ENCODE data around the gene SYNGR4. TPM values are rescaled to one million over a fixed set of nuclear protein-coding genes. Genes with fewer than 3 reads are reported as not detected.
"Not testable (repeated sequence)": the region's sequence is repeated elsewhere in the genome, so short reads cannot be mapped to it uniquely, and the experiment has no call there.

The SYNGR4 gene
- total and polyA plus RNA-seq, 8 donors, result not detected

DNA sequence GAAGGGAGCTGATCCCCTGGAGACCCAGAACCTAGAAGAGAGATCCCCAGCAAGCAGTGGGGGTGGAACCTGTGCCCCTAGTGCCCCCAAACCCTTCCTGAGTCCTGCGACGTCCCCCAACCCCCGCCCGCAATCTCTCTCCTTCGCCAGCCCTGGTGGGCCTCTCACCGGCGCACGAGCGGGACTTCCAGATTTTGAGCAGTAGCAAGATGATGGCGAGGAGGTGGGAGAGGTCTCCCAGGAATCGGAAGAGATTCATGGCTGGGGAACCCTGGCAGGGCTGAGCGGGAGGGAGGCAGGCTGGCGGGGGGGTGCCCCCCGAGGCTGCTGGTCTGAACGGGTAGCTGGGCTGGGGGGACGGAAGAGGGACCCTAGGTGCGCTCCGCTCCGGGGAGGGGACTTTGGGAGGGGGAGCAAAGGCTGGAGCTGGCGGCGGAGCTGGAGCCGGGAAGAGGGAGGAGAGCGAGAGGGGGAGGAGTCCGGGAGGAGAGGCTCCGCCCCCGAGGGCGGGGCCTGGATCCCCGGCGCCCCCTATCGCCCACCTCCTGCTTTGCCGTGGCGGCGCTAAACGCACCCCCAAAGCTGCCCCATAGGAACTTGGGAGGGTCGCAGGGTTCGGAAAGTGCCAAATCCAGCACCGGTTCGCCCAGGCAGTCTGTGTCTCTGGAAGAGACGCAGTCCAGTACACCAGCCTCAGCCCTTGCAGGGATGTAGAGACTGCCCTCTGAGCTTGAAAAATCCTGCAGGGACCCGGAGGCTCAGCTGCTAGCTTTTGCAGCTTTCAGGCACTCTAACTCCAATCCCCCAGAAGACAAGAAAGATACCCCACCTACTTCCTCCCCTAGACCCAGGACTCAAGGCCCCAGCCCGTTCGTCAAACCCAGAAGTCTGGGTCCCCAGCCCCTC, 27.2 kb downstream of the SYNGR4 start, which contains the start of gene KDELR1:
KDELR1 (minus strand) TSS at position 452 of the 906 bp plus-strand sequence; CDS start at position 259, 193 bp downstream.
- Histone ChIP-seq H3K36me3 (peaks cover 14 to 33% (median 32%) of the 10 kb centered on the region in 4 donors), H3K9me3 (no peaks in the 10 kb centered on the region), H3K27me3 (peaks cover 30 to 47% (median 43%) of the 10 kb centered on the region in 3 donors), H3K4me1 (peaks cover 19 to 44% (median 38%) of the 10 kb centered on the region in 4 donors), H3K4me3 (peak within 1 kb of the TSS; percentile 78 to 94 (median 81)), H3K27ac (peak within 1 kb of the TSS; percentile 91 to 97 (median 94))
- TF ChIP-seq EP300 (IDR thresholded peaks at IDR 0.05), result no peak
- TF ChIP-seq, protein P1, sequence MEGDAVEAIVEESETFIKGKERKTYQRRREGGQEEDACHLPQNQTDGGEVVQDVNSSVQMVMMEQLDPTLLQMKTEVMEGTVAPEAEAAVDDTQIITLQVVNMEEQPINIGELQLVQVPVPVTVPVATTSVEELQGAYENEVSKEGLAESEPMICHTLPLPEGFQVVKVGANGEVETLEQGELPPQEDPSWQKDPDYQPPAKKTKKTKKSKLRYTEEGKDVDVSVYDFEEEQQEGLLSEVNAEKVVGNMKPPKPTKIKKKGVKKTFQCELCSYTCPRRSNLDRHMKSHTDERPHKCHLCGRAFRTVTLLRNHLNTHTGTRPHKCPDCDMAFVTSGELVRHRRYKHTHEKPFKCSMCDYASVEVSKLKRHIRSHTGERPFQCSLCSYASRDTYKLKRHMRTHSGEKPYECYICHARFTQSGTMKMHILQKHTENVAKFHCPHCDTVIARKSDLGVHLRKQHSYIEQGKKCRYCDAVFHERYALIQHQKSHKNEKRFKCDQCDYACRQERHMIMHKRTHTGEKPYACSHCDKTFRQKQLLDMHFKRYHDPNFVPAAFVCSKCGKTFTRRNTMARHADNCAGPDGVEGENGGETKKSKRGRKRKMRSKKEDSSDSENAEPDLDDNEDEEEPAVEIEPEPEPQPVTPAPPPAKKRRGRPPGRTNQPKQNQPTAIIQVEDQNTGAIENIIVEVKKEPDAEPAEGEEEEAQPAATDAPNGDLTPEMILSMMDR (IDR thresholded peaks at IDR 0.05), result peak in 5 of 7 experiments; percentile 59 to 89 (median 85)
- peak in 2 of 3 donors; percentile 43 to 63 for TF ChIP-seq POLR2AphosphoS5 (IDR thresholded peaks at IDR 0.05)
- TF ChIP-seq POLR2A (IDR thresholded peaks at IDR 0.05), result no peak
- intact Hi-C loops (cut with DNase I; ENCODE audit: low total_unique reads), result no loop called here
- 3 to 11% (median 4%) methylated on average over 24 to 42 of the region's 42 CpGs for WGBS, 5 donors
- peak; percentile 81 to 92 for DNase-seq

DNA sequence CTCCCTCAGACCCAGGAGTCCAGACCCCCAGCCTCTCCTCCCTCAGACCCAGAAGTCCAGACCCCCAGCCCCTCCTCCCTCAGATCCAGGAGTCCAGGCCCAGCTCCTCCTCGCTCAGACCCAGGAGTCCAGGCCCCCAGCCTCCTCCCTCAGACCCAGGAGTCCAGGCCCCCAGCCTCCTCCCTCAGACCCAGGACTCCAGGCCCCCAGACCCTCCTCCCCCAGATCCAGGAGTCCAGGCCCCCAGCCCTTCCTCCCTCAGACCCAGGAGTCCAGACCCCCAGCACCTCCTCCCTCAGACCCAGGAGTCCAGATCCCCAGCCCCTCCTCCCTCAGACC, 27.8 kb downstream of the SYNGR4 start:
- H3K9me3 ChIP-seq; H3K4me3 ChIP-seq; H3K27ac ChIP-seq; DNase-seq; intact Hi-C loops (cut with DNase I; ENCODE audit: low total_unique reads): not testable (repeated sequence)
- 67 to 83% (median 71%) methylated on average over 1 of the region's 1 CpG; no CpG with 5 or more reads in 1 of the 5 donors for WGBS, 5 donors
- Histone ChIP-seq H3K4me1 (peaks cover 19 to 45% (median 40%) of the 10 kb centered on the region in 4 donors), H3K27me3 (peaks cover 36 to 53% (median 49%) of the 10 kb centered on the region in 3 donors), H3K36me3 (peaks cover 14 to 26% (median 25%) of the 10 kb centered on the region in 4 donors)

DNA sequence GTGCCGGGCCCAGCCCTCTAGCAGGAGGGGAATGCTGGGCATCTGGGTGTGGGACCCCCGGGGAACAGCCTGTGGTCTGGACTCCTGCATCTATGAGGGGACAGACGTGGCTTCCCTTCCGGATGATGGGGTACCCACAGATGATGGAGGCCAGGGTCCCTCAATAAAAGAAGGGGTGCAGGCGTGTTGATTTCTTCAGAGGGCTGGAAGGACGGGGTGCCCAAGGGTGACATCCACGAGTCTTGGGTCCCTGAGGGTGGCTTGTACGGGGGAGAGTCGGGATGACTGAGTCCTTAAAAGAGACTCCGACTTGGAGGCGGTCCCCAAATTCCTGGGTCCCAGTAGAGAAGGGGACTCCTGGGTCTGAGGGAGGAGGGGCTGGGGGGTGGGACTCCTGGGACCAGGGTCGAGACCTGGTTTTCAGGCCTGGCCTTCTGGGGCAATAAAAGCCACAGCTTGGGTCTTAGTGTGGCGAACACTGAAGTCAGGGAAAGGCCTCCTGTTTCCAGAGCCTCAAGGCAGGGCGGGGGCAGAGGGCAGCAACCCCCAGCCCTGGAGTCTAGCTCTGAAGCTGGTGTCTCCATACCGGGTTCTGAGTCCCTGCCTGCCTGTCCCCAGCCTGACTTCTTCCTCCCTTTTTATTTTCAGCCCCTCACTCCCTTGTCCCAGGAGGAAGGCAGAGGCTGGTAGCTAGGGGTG, 28.8 kb downstream of the SYNGR4 start:
- TF ChIP-seq POLR2AphosphoS5 (IDR thresholded peaks at IDR 0.05), result no peak
- TF ChIP-seq POLR2A (IDR thresholded peaks at IDR 0.05), result no peak
- no peak for TF ChIP-seq EP300 (IDR thresholded peaks at IDR 0.05)
- TF ChIP-seq, protein P1 (IDR thresholded peaks at IDR 0.05), result no peak
- Histone ChIP-seq H3K36me3 (peaks cover 4 to 16% (median 15%) of the 10 kb centered on the region in 4 donors), H3K27ac (no peak overlapping the region), H3K27me3 (peaks cover 38 to 64% (median 59%) of the 10 kb centered on the region in 3 donors), H3K4me1 (peaks cover 21 to 55% (median 45%) of the 10 kb centered on the region in 4 donors), H3K9me3 (no peaks in the 10 kb centered on the region), H3K4me3 (peak overlapping the region in 1 of 4 donors; percentile 22)
- 80 to 84% (median 83%) methylated on average over 11 to 15 of the region's 15 CpGs for whole genome bisulfite sequencing, 5 donors
- DNase-seq, result no peak
- intact Hi-C loops (cut with DNase I; ENCODE audit: low total_unique reads), result no loop called here

DNA sequence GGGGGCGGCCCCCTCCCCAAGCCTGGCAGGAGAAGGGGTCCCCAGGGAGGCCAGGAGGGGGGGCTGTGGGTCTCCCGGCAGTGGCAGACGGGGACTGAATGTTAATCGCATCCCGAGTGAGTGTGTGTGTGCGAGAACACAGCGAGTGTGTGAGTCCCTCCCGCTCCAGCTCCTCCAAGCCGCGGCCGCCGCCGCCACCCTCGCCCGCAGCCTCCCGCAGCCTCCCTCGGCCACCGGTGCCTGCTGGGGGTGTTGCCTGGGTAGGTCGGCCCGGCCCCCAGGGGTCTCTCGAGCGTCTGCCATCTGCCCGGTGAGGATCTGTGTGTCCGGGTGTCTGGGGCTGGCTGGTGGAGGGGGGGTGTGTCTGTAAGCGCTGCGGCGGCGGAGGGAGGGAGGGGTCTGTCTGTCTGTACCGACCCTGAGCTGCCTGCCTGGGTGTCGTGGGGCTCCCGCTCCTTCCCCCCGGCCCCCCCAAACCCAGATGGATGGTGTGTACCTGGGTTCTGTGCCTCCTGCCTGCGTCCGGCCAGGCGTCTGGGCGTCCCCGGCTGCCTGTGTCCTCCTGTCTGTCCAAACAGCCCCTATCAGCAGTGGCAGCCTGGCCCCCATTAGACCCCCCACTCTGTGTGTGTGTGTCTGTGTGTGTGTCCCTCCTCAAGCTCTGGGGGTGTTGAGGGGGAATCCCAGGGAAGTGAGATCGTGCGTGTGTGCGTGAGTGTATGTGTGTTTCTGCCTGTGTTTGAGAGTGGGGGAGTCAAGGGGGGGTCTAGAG, 29.6 kb downstream of the SYNGR4 start, which contains the start of gene GRIN2D:
GRIN2D (plus strand) TSS at position 110 of the 772 bp plus-strand sequence. CDS start 4,725 bp downstream, outside the sequence.
- Histone ChIP-seq H3K4me1 (peaks cover 25 to 61% (median 49%) of the 10 kb centered on the region in 4 donors), H3K36me3 (peaks cover 0 to 9% (median 8%) of the 10 kb centered on the region in 4 donors), H3K9me3 (no peaks in the 10 kb centered on the region), H3K27ac (no peak within 1 kb of the TSS), H3K4me3 (peak within 1 kb of the TSS in 2 of 4 donors; percentile 10 to 22), H3K27me3 (peaks cover 38 to 71% (median 61%) of the 10 kb centered on the region in 3 donors)
- TF ChIP-seq POLR2AphosphoS5 (IDR thresholded peaks at IDR 0.05), result no peak
- TF ChIP-seq POLR2A (IDR thresholded peaks at IDR 0.05), result no peak
- TF ChIP-seq EP300 (IDR thresholded peaks at IDR 0.05), result no peak
- TF ChIP-seq, protein P1 (IDR thresholded peaks at IDR 0.05), result no peak
- peak in 1 of 2 donors; percentile 65 for DNase-seq
- 1 to 3% (median 3%) methylated on average over 7 to 40 of the region's 40 CpGs for WGBS, 5 donors
- intact Hi-C loops (cut with DNase I; ENCODE audit: low total_unique reads), result no loop called here
